WTC11 (cell line): ENCODE data around the gene KCNIP3. TPM values are rescaled to one million over a fixed set of nuclear protein-coding genes. Genes with fewer than 3 reads are reported as not detected.

Experiments
- ATAC-seq: fragments of 200-7000 bp; cut with Tn5 transposase; 2 replicates; pipeline ENCODE4 v1.10.0; 2021; ENCODE audit warnings: mild to moderate bottlenecking, moderate library complexity
- CTCF ChIA-PET: fragments of 300-600 bp; sonication (Branson Sonifier 250); formaldehyde crosslinking; loops from one replicate; lab custom pipeline; 2021; ENCODE audit warnings: antibody characterized with exemption; lab: Charles Lee
- POLR2A ChIA-PET: fragments of 350-600 bp; sonication (Branson Sonifier 250); formaldehyde crosslinking; loops from one replicate; lab custom pipeline; 2021; ENCODE audit warnings: antibody characterized with exemption; lab: Charles Lee
- DNase-seq: peaks from one replicate; pipeline ENCODE4 v3.0.0; 2021; ENCODE audit warnings: low spot score
- H3K27ac Mint-ChIP-seq: 2 replicates; pipeline ENCODE4 v1.8.0; 2021; ENCODE audit warnings: mixed read lengths
- H3K27me3 Mint-ChIP-seq: 2 replicates; pipeline ENCODE4 v1.8.0; 2021; ENCODE audit warnings: low read depth, mild to moderate bottlenecking, moderate library complexity, mixed read lengths
- H3K36me3 Mint-ChIP-seq: 2 replicates; pipeline ENCODE4 v1.8.0; 2021; ENCODE audit warnings: mixed read lengths
- H3K4me1 Mint-ChIP-seq: 2 replicates; pipeline ENCODE4 v1.8.0; 2022; ENCODE audit warnings: mixed read lengths
- H3K4me3 Mint-ChIP-seq: 2 replicates; pipeline ENCODE4 v1.8.0; 2021; ENCODE audit warnings: mild to moderate bottlenecking, moderate library complexity, mixed read lengths
- H3K9me3 Mint-ChIP-seq: 2 replicates; pipeline ENCODE4 v1.8.0; 2021; ENCODE audit warnings: mixed read lengths
- ATF2 ChIP-seq: sonication (generic); formaldehyde crosslinking; IDR thresholded peaks from 2 replicates; pipeline ENCODE4 v1.8.1; 2022; ENCODE audit warnings: low read depth, missing genetic modification reagents, borderline replicate concordance
- ATF3 ChIP-seq: sonication (generic); formaldehyde crosslinking; conservative IDR thresholded peaks from 2 replicates; pipeline ENCODE4 v1.8.1; 2022; ENCODE audit warnings: mild to moderate bottlenecking, missing genetic modification reagents
- CREB1 ChIP-seq: sonication (generic); formaldehyde crosslinking; IDR thresholded peaks from 2 replicates; pipeline ENCODE4 v1.8.0; 2023; ENCODE audit warnings: mild to moderate bottlenecking, missing genetic modification reagents
- CREM ChIP-seq: sonication (generic); formaldehyde crosslinking; IDR thresholded peaks from 2 replicates; pipeline ENCODE4 v1.8.1; 2022; ENCODE audit warnings: mild to moderate bottlenecking, missing genetic modification reagents, moderate library complexity
- E2F1 ChIP-seq: sonication (generic); formaldehyde crosslinking; IDR thresholded peaks from 2 replicates; pipeline ENCODE4 v1.8.0; 2022; ENCODE audit warnings: mild to moderate bottlenecking, missing genetic modification reagents
- E2F4 ChIP-seq: sonication (generic); formaldehyde crosslinking; IDR thresholded peaks from 2 replicates; pipeline ENCODE4 v1.8.1; 2022; ENCODE audit warnings: low read depth, mild to moderate bottlenecking, moderate library complexity, missing genetic modification reagents, borderline replicate concordance
- ELF4 ChIP-seq: sonication (generic); formaldehyde crosslinking; IDR thresholded peaks from 2 replicates; pipeline ENCODE4 v1.8.1; 2022; ENCODE audit warnings: low read depth, mild to moderate bottlenecking, moderate library complexity, missing genetic modification reagents
- FOXJ3 ChIP-seq: sonication (generic); formaldehyde crosslinking; IDR thresholded peaks from 2 replicates; pipeline ENCODE4 v1.9.0; 2021; ENCODE audit warnings: missing genetic modification reagents, mild to moderate bottlenecking, borderline replicate concordance
- FOXP1 ChIP-seq: sonication (generic); formaldehyde crosslinking; IDR thresholded peaks from 2 replicates; pipeline ENCODE4 v1.8.0; 2022; ENCODE audit warnings: missing genetic modification reagents, mild to moderate bottlenecking, moderate library complexity, borderline replicate concordance
- FOXP4 ChIP-seq: sonication (generic); formaldehyde crosslinking; IDR thresholded peaks from 2 replicates; pipeline ENCODE4 v1.8.0; 2022; ENCODE audit warnings: mild to moderate bottlenecking, missing genetic modification reagents
- GRHL2 ChIP-seq: fragments of 250-450 bp; sonication (Bioruptor Pico); IDR thresholded peaks from 2 replicates; pipeline ENCODE4 v1.8.0; 2022; ENCODE audit warnings: mild to moderate bottlenecking, moderate library complexity; ENCODE audit not compliant: insufficient replicate concordance, severe bottlenecking
- HMGA2 ChIP-seq: fragments of 250-450 bp; sonication (Bioruptor Pico); IDR thresholded peaks from 2 replicates; pipeline ENCODE4 v1.4.0; 2021; ENCODE audit warnings: mild to moderate bottlenecking, moderate library complexity
- NR3C1 ChIP-seq: sonication (generic); formaldehyde crosslinking; conservative IDR thresholded peaks from 2 replicates; pipeline ENCODE4 v1.8.1; 2023; ENCODE audit warnings: low read depth, mild to moderate bottlenecking, missing genetic modification reagents
- RELA ChIP-seq: sonication (generic); formaldehyde crosslinking; IDR thresholded peaks from 2 replicates; pipeline ENCODE4 v1.8.1; 2022; ENCODE audit warnings: missing genetic modification reagents, mild to moderate bottlenecking, borderline replicate concordance
- SMAD4 ChIP-seq: sonication (generic); formaldehyde crosslinking; IDR thresholded peaks from 2 replicates; pipeline ENCODE4 v1.8.0; 2022; ENCODE audit warnings: mild to moderate bottlenecking, missing genetic modification reagents
- SOX15 ChIP-seq: fragments of 250-450 bp; sonication (Bioruptor Pico); IDR thresholded peaks from 2 replicates; pipeline ENCODE4 v1.9.0; 2021; ENCODE audit warnings: mild to moderate bottlenecking
- SP1 ChIP-seq: sonication (generic); formaldehyde crosslinking; conservative IDR thresholded peaks from 2 replicates; pipeline ENCODE4 v1.8.1; 2022; ENCODE audit warnings: missing genetic modification reagents
- ZNF219 ChIP-seq: sonication (generic); formaldehyde crosslinking; IDR thresholded peaks from 2 replicates; pipeline ENCODE4 v1.8.0; 2023; ENCODE audit warnings: missing genetic modification reagents, mild to moderate bottlenecking, borderline replicate concordance
- ZNF263 ChIP-seq: sonication (generic); formaldehyde crosslinking; IDR thresholded peaks from 2 replicates; pipeline ENCODE4 v1.8.1; 2022; ENCODE audit warnings: low read depth, mild to moderate bottlenecking, moderate library complexity, missing genetic modification reagents
- ZNF512 ChIP-seq: sonication (generic); formaldehyde crosslinking; IDR thresholded peaks from 2 replicates; pipeline ENCODE4 v1.8.1; 2022; ENCODE audit warnings: missing genetic modification reagents, borderline replicate concordance
- ZSCAN18 ChIP-seq: fragments of 250-450 bp; sonication (Bioruptor Pico); IDR thresholded peaks from 2 replicates; pipeline ENCODE4 v2.1.2; 2022; ENCODE audit warnings: mild to moderate bottlenecking, moderate library complexity
- total RNA-seq: library from RNA; stranded (reverse); gene quantifications from 3 replicates; pipeline ENCODE4 v1.2.3, GENCODE V29; 2021

KCNIP3 gene
- total RNA-seq, 1 experiment from 2014 or later, result 2.1 TPM

GRCh38 chr2:95342556-95343320 lies 45.6 kb downstream of the KCNIP3 start (continued):
- no peak for TF ChIP-seq FOXP4 (CRISPR knock-in tag)
- no peak for TF ChIP-seq FOXJ3 (CRISPR knock-in tag)

GRCh38 chr2:95343429-95344214 lies 46.5 kb downstream of the KCNIP3 start:
- DNase-seq, result no peak
- Mint-ChIP-seq H3K9me3 (no peaks in the 10 kb centered on the region), H3K4me1 (no peaks in the 10 kb centered on the region), H3K27ac (no peak overlapping the region), H3K36me3 (no peaks in the 10 kb centered on the region), H3K4me3 (no peak overlapping the region), H3K27me3 (peaks cover 61% of the 10 kb centered on the region)
- POLR2A ChIA-PET, result no interaction called here
- CTCF ChIA-PET, result interaction anchor here (1.0 kb wide), 1 partner anchor 46 kb away, joined by 3 read pairs; no protein-coding TSS in a partner anchor
- no peak for ATAC-seq
- no peak for TF ChIP-seq E2F4
- TF ChIP-seq SOX15 (CRISPR knock-in tag), result no peak
- TF ChIP-seq ZSCAN18 (CRISPR knock-in tag), result no peak
- no peak for TF ChIP-seq ZNF219 (CRISPR knock-in tag)
- no peak for TF ChIP-seq SMAD4 (CRISPR knock-in tag)
- no peak for TF ChIP-seq NR3C1 (CRISPR knock-in tag)
- TF ChIP-seq SP1 (CRISPR knock-in tag), result no peak
- no peak for TF ChIP-seq FOXP1 (CRISPR knock-in tag)
- no peak for TF ChIP-seq CREM (CRISPR knock-in tag)

- ChIA-PET POLR2A (no interaction called here), CTCF (interaction anchor here (1.4 to 2.3 kb wide), 3 partner anchors 44 to 70 kb away, joined by 4 to 47 read pairs (median 6); partner anchors contain the start of gene PROM2)
- Mint-ChIP-seq H3K4me3 (no peak overlapping the region), H3K27ac (no peak overlapping the region), H3K4me1 (no peaks in the 10 kb centered on the region), H3K36me3 (no peaks in the 10 kb centered on the region), H3K9me3 (no peaks in the 10 kb centered on the region), H3K27me3 (peaks cover 67% of the 10 kb centered on the region)
- ATAC-seq (no peak), DNase-seq (no peak)
- no peak for TF ChIP-seq RELA (CRISPR knock-in tag)
- no peak for TF ChIP-seq ZNF219 (CRISPR knock-in tag)
- TF ChIP-seq ZNF512 (CRISPR knock-in tag), result no peak
- TF ChIP-seq GRHL2 (CRISPR knock-in tag), result no peak
- TF ChIP-seq ATF3 (CRISPR knock-in tag), result no peak
- no peak for TF ChIP-seq HMGA2 (CRISPR knock-in tag)
- no peak for TF ChIP-seq ZNF263 (CRISPR knock-in tag)
- TF ChIP-seq ELF4 (CRISPR knock-in tag), result no peak
- TF ChIP-seq ATF2 (CRISPR knock-in tag), result no peak
- TF ChIP-seq E2F1 (CRISPR knock-in tag), result no peak
- no peak for TF ChIP-seq CREB1 (CRISPR knock-in tag)
Measured at GRCh38 chr2:95344215-95344583, 47.1 kb downstream of the KCNIP3 start.
